Measurements from ENCODE around the gene GRIN3A.
A peak's percentile ranks its signal among the peaks of the same experiment; 100 is the strongest.

GRIN3A gene

DNA sequence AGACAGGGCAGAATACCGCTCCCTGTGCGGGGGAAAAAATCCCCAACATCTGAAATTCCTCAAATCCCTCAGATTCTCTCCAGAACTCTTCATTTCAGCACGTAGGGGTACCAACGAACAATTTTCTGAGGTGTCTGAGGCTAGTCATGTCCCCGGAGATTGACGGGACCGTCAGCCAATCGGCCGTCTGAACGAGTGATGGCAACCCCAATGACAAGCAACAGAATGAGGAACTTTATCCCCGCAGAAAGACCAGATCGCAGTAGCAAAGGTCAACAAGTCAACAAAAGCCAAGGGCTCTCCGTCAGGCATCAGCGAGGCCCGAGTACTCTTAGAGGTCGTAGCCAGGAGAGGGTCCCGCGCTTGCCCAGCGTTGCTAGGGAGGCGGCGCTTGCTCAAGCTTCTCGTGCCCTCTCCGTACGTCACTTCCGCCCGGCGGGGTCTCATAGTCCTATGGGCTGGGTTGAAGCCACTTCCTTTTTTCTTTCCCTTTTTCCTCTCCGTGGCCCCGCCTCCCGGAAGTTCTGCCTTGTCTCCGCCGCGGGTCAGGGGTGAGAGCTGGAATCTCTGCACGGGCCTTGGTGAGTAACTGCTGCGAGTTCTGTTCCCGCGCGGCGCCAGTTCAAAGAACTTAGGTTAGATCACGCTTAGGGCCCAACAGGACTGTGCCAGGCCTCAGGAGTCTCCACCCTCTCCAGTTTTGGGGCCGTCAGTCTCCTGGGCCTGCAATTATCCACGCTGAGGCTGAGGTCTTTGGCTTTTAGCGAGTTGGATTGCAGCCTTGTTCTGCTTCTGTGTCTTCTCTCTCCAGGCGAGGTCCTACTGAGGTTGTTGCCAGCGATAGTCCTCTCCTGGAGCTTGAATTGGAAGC is 204.9 kb downstream of the GRIN3A start, which contains the start of gene RNF20:
Gene RNF20 (plus strand): TSS at position 520 of the 871 bp plus-strand sequence. CDS start 1,571 bp downstream, outside the sequence.
- Histone ChIP-seq H3K36me3 (ENCODE audit: control insufficient read depth, low read length) (peaks cover 38% of the 10 kb centered on the region), H3K27me3 (ENCODE audit: control insufficient read depth, low read length) (no peaks in the 10 kb centered on the region), H3K9me3 (ENCODE audit: control insufficient read depth, insufficient read depth, low read length) (no peaks in the 10 kb centered on the region), H3K79me2 (ENCODE audit: control insufficient read depth, low read length) (peaks cover 47% of the 10 kb centered on the region), H3K4me3 (ENCODE audit: low read length) (peak within 1 kb of the TSS; percentile 95), H3K9me2 (replicated peaks; ENCODE audit: control insufficient read depth, low read length) (no peaks in the 10 kb centered on the region), H3K27ac (ENCODE audit: low read depth, low read length) (peak within 1 kb of the TSS; percentile 56), H4K20me1 (ENCODE audit: control insufficient read depth, insufficient read depth, low read depth, low read length) (peaks cover 5% of the 10 kb centered on the region; the same call in 1 of the 2 replicates), H3K4me1 (ENCODE audit: control insufficient read depth, low read length) (peaks cover 17% of the 10 kb centered on the region), H3K4me2 (ENCODE audit: low read length) (peak within 1 kb of the TSS; percentile 69), H3F3A (ENCODE audit: control insufficient read depth, insufficient read depth) (no peaks in the 10 kb centered on the region)
- no peak for TF ChIP-seq EZH2phosphoT487 (IDR thresholded peaks at IDR 0.05; ENCODE audit: borderline replicate concordance, low read length)
- TF ChIP-seq, protein P1, sequence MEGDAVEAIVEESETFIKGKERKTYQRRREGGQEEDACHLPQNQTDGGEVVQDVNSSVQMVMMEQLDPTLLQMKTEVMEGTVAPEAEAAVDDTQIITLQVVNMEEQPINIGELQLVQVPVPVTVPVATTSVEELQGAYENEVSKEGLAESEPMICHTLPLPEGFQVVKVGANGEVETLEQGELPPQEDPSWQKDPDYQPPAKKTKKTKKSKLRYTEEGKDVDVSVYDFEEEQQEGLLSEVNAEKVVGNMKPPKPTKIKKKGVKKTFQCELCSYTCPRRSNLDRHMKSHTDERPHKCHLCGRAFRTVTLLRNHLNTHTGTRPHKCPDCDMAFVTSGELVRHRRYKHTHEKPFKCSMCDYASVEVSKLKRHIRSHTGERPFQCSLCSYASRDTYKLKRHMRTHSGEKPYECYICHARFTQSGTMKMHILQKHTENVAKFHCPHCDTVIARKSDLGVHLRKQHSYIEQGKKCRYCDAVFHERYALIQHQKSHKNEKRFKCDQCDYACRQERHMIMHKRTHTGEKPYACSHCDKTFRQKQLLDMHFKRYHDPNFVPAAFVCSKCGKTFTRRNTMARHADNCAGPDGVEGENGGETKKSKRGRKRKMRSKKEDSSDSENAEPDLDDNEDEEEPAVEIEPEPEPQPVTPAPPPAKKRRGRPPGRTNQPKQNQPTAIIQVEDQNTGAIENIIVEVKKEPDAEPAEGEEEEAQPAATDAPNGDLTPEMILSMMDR (IDR thresholded peaks at IDR 0.05; ENCODE audit: low read depth, low read length, poor library complexity, severe bottlenecking): no peak

DNA sequence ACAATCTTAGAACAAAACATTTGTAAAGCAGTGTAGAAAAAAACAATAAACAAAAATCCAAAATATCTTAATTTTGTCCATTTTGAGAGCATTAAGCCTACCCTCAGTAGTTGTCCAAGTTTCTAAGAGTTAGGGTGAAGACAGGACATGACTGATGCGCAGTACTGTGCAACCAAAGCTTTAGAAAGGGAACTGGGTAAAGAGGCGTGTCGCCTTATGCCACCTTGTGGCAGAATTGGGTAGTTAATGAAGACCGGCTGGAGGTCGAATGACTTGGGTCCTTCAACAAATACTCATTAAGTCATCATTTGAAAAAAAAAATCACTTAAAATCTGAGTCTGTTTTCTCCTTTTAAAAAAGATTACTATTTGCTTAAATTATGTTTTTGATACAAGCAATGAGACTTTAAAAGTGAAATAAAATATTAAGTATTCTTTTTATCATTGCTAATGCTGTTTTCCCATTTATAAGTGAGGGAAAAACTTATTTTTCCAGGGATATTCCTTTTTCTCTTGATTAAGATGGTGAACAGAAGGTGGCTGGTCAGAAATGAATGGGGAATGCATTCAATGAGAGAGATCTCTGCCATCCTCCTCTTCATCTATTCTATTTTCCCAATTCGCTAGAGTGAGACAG is 208.3 kb downstream of the GRIN3A start:
- 0 out of 2 replicates have a peak, but pooled peaks cover 2% of the 10 kb centered on the region for H3K27me3 ChIP-seq (ENCODE audit: control insufficient read depth, low read length)
- no peak overlapping the region for H3K4me3 ChIP-seq (ENCODE audit: low read length)
- H3K79me2 ChIP-seq (ENCODE audit: control insufficient read depth, low read length): peaks cover 15% of the 10 kb centered on the region
- H3K27ac ChIP-seq (ENCODE audit: low read depth, low read length): no peak overlapping the region
- peaks cover 12% of the 10 kb centered on the region for H3K4me1 ChIP-seq (ENCODE audit: control insufficient read depth, low read length)
- H4K20me1 ChIP-seq (ENCODE audit: control insufficient read depth, insufficient read depth, low read depth, low read length): no peaks in the 10 kb centered on the region
- peaks cover 4% of the 10 kb centered on the region for H3K36me3 ChIP-seq (ENCODE audit: control insufficient read depth, low read length)
- no peaks in the 10 kb centered on the region for H3K9me2 ChIP-seq (replicated peaks; ENCODE audit: control insufficient read depth, low read length)
- no peaks in the 10 kb centered on the region for H3K9me3 ChIP-seq (ENCODE audit: control insufficient read depth, insufficient read depth, low read length)
- no peak overlapping the region for H3K4me2 ChIP-seq (ENCODE audit: low read length)
- TF ChIP-seq, protein P1 (IDR thresholded peaks at IDR 0.05; ENCODE audit: low read depth, low read length, poor library complexity, severe bottlenecking): peak; percentile 72
- TF ChIP-seq EZH2phosphoT487 (IDR thresholded peaks at IDR 0.05; ENCODE audit: borderline replicate concordance, low read length): no peak
- H3F3A ChIP-seq (ENCODE audit: control insufficient read depth, insufficient read depth): no peaks in the 10 kb centered on the region

DNA sequence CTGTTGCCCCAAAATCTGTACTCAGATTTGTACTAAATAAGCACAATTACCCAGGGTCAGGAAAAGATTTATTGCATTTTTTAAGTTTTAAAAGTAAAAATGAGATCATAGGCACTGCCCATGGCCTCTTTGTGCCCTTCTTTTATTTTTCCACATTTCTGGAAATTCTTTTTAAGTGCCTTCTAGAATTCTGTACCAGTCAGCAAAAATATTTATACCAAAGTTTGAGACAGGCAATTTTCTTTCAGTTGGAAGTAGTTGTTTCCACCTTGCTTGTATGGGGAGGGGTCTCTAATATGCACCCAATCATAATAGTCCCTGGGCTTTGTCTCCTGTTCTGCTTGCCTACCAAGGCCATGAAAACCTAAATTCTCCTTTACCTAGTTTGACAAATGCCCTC is 210.4 kb downstream of the GRIN3A start:
- no peak overlapping the region for H3K27ac ChIP-seq (ENCODE audit: low read depth, low read length)
- H3K27me3 ChIP-seq (ENCODE audit: control insufficient read depth, low read length): 0 out of 2 replicates have a peak, but pooled peaks cover 2% of the 10 kb centered on the region
- no peaks in the 10 kb centered on the region for H3K79me2 ChIP-seq (ENCODE audit: control insufficient read depth, low read length)
- no peaks in the 10 kb centered on the region for H3F3A ChIP-seq (ENCODE audit: control insufficient read depth, insufficient read depth)
- no peak overlapping the region for H3K4me3 ChIP-seq (ENCODE audit: low read length)
- H3K4me1 ChIP-seq (ENCODE audit: control insufficient read depth, low read length): peaks cover 5% of the 10 kb centered on the region
- no peaks in the 10 kb centered on the region for H3K36me3 ChIP-seq (ENCODE audit: control insufficient read depth, low read length)
- TF ChIP-seq, protein P1 (IDR thresholded peaks at IDR 0.05; ENCODE audit: low read depth, low read length, poor library complexity, severe bottlenecking): no peak
- TF ChIP-seq EZH2phosphoT487 (IDR thresholded peaks at IDR 0.05; ENCODE audit: borderline replicate concordance, low read length): no peak
- no peaks in the 10 kb centered on the region for H3K9me2 ChIP-seq (replicated peaks; ENCODE audit: control insufficient read depth, low read length)
- H3K4me2 ChIP-seq (ENCODE audit: low read length): no peak overlapping the region
- H3K9me3 ChIP-seq (ENCODE audit: control insufficient read depth, insufficient read depth, low read length): no peaks in the 10 kb centered on the region
- H4K20me1 ChIP-seq (ENCODE audit: control insufficient read depth, insufficient read depth, low read depth, low read length): no peaks in the 10 kb centered on the region
